ENCODE measurements around the gene FOXP2.
"Not testable (repeated sequence)": the region's sequence is repeated elsewhere in the genome, so short reads cannot be mapped to it uniquely, and the experiment has no call there.

The FOXP2 gene

GRCh38 chr7:114414156-114415063, at the start of gene FOXP2:
TSS of gene FOXP2 (plus strand) at chr7:114414815. CDS start at chr7:114426512, 11,697 bp downstream.
- DNase-seq (ENCODE audit: low spot score) = no peak
- no peak for TF ChIP-seq CTCF (IDR thresholded peaks at IDR 0.05; ENCODE audit: extremely low read depth, insufficient read depth, missing control alignments)

GRCh38 chr7:114365791-114366190, 48.8 kb upstream of the FOXP2 start:
- DNase-seq (ENCODE audit: low spot score) = no peak
- no peak for TF ChIP-seq CTCF (IDR thresholded peaks at IDR 0.05; ENCODE audit: extremely low read depth, insufficient read depth, missing control alignments)
- in situ Hi-C loops (cut with MboI; ENCODE audit: low pct_unique_long_range_greater_than_20kb, low sequenced_read_pairs, unreplicated experiment) = no loop called here

More at GRCh38 chr7:114414156-114415063, at the start of gene FOXP2:
- in situ Hi-C loops (cut with MboI; ENCODE audit: low pct_unique_long_range_greater_than_20kb, low sequenced_read_pairs, unreplicated experiment) = no loop called here

- no peak for DNase-seq (ENCODE audit: low spot score)
- TF ChIP-seq CTCF (IDR thresholded peaks at IDR 0.05; ENCODE audit: extremely low read depth, insufficient read depth, missing control alignments) = no peak
- in situ Hi-C loops (cut with MboI; ENCODE audit: low pct_unique_long_range_greater_than_20kb, low sequenced_read_pairs, unreplicated experiment) = no loop called here
These were observed 46.1 kb upstream of the FOXP2 start for GRCh38 chr7:114368492-114368891.

GRCh38 chr7:114369294-114369693, 45.3 kb upstream of the FOXP2 start:
- TF ChIP-seq CTCF (IDR thresholded peaks at IDR 0.05; ENCODE audit: extremely low read depth, insufficient read depth, missing control alignments) = no peak
- in situ Hi-C loops (cut with MboI; ENCODE audit: low pct_unique_long_range_greater_than_20kb, low sequenced_read_pairs, unreplicated experiment) = no loop called here
- no peak for DNase-seq (ENCODE audit: low spot score)

GRCh38 chr7:114372619-114373018, 42.0 kb upstream of the FOXP2 start:
- TF ChIP-seq CTCF (IDR thresholded peaks at IDR 0.05; ENCODE audit: extremely low read depth, insufficient read depth, missing control alignments) = no peak
- in situ Hi-C loops (cut with MboI; ENCODE audit: low pct_unique_long_range_greater_than_20kb, low sequenced_read_pairs, unreplicated experiment) = no loop called here
- no peak for DNase-seq (ENCODE audit: low spot score)

GRCh38 chr7:114375907-114376306, 38.7 kb upstream of the FOXP2 start:
- in situ Hi-C loops (cut with MboI; ENCODE audit: low pct_unique_long_range_greater_than_20kb, low sequenced_read_pairs, unreplicated experiment) = no loop called here
- no peak for TF ChIP-seq CTCF (IDR thresholded peaks at IDR 0.05; ENCODE audit: extremely low read depth, insufficient read depth, missing control alignments)
- no peak for DNase-seq (ENCODE audit: low spot score)

GRCh38 chr7:114383946-114384345, 30.7 kb upstream of the FOXP2 start:
- in situ Hi-C loops (cut with MboI; ENCODE audit: low pct_unique_long_range_greater_than_20kb, low sequenced_read_pairs, unreplicated experiment); DNase-seq (ENCODE audit: low spot score): not testable (repeated sequence)

- in situ Hi-C loops (cut with MboI; ENCODE audit: low pct_unique_long_range_greater_than_20kb, low sequenced_read_pairs, unreplicated experiment) = not testable (repeated sequence)
These were observed 30.3 kb upstream of the FOXP2 start for GRCh38 chr7:114384346-114384745.

More at GRCh38 chr7:114384346-114384745, 30.3 kb upstream of the FOXP2 start:
- DNase-seq (ENCODE audit: low spot score) = not testable (repeated sequence)

Measured in GM13977 (cell line).